Lower leg skin (tissue), 3 donors: Measurements from ENCODE around the gene ZNF511.

Experiments used
- CTCF ChIP-seq, 3 donors: fragments of 450-650 bp; IDR thresholded peaks; one replicate each; pipeline ENCODE4 v1.5.1; 2016; ENCODE audit warnings: antibody characterized with exemption in 3 of 3, mild to moderate bottlenecking in 3 of 3, moderate library complexity in 2 of 3
- POLR2A ChIP-seq, 2 donors: fragments of 450-650 bp; IDR thresholded peaks; one replicate each; pipeline ENCODE4 v1.6.1; 2016 to 2017; ENCODE audit warnings: antibody characterized with exemption in 2 of 2, mild to moderate bottlenecking in 1 of 2, moderate library complexity in 1 of 2

- TF ChIP-seq CTCF (IDR thresholded peaks at IDR 0.05) (no peak), POLR2A (IDR thresholded peaks at IDR 0.05) (no peak)
Observed at GRCh38 chr10:133361227-133361626, 52.5 kb downstream of the ZNF511 start.
